Pancreas (tissue), 10 donors: ENCODE measurements around the gene C10orf71. TPM values are rescaled to one million over a fixed set of nuclear protein-coding genes. Genes with fewer than 3 reads are reported as not detected.

Experiments
- ATAC-seq, 4 donors: fragments of 200-7000 bp; cut with Tn5 transposase; one replicate each; pipeline versions ENCODE4 v1.8.0 to v1.9.1; 2020; ENCODE audit warnings: mild to moderate bottlenecking in 4 of 4, moderate library complexity in 4 of 4
- DNase-seq, 6 donors: peaks; one replicate each; pipeline ENCODE4 v3.0.0-alpha.2; 2020
- FAIRE-seq: peaks from 2 replicates; lab custom pipeline; 2012; peaks lifted over from hg19 to GRCh38; lab: Jason Lieb, UNC
- H3K27ac ChIP-seq, 4 donors: fragments of 200-600 bp; sonication (generic); 1 replicate in 3 of 4; 2 replicates in 1 of 4; pipeline versions ENCODE4 v1.5.0 to v1.8.0; 2020
- H3K27me3 ChIP-seq, 4 donors: fragments of 200-600 bp; one replicate each; pipeline ENCODE4 v1.8.0; 2021
- H3K36me3 ChIP-seq, 3 donors: fragments of 200-600 bp; sonication (generic) in 1 of 3; one replicate each; pipeline versions ENCODE4 v1.5.0 to v1.8.0; 2020 to 2021
- H3K4me1 ChIP-seq, 3 donors: fragments of 200-600 bp; one replicate each; pipeline ENCODE4 v1.8.0; 2021
- H3K4me3 ChIP-seq, 4 donors: fragments of 200-600 bp; sonication (generic) in 2 of 4; one replicate each; pipeline versions ENCODE4 v1.5.0 to v1.8.0; 2020 to 2021
- H3K9me3 ChIP-seq, 4 donors: fragments of 200-600 bp; one replicate each; pipeline ENCODE4 v1.8.0; 2021
- CTCF ChIP-seq, 4 donors: fragments of 200-600 bp; sonication (generic) in 3 of 4; IDR thresholded peaks; one replicate each; pipeline versions ENCODE4 v1.5.0 to v1.8.0; 2021; ENCODE audit warnings: antibody characterized with exemption in 4 of 4
- WGBS, 2 donors: extraction: QIAGEN DNeasy Blood & Tissue Kit; methylation state at CpG; one replicate each; pipeline ENCODE4 v1.1.7; 2013; 5-methylcytosine and 5-hydroxymethylcytosine counted together
- intact Hi-C, 3 donors: fragments of 100-400 bp; cut with DNase I; formaldehyde crosslinking; loops; one replicate each; pipeline versions ENCODE4 v1.11.1 to v1.14.2; 2022
- polyA plus RNA-seq, 2 donors: library from polyadenylated mRNA; stranded (reverse); fragments of 200-250 nt; gene quantifications; one replicate each; pipeline ENCODE4 v1.2.3, GENCODE V29; 2013
- total RNA-seq, 6 donors: library from RNA; stranded (reverse); fragmentation: NEBNext Ultra II Directional in 4 of 6; extraction: Animal tissue kit (Norgen Biotek cat#: 25700) in 4 of 6; gene quantifications; one replicate each; pipeline versions ENCODE4 v1.2.1 to v1.2.4, GENCODE V29; 2021 to 2023
- donor health status: healthy with polysubstance abuse.
- donor health status: DM: no; HTN: no; CAD: no; lungs with moderate emphysema.
- donor health status: DM: no; HTN: no; CAD: no.
- donor health status: control.
- donor health status: control.
- donor health status: Bipolar disorder and iron deficiency.
- donor health status: DM: yes; HTN: yes; CAD: no.
- donor health status: DM: no; HTN: no; CAD: no.
- donor health status: DM: no; HTN: no; CAD: no.
- donor health status: DM: yes; HTN: yes; CAD: no.

The C10orf71 gene
- total and polyA plus RNA-seq, 8 donors, result 0.07 to 2.6 (median 0.50) TPM

GRCh38 chr10:49273082-49273465 lies 25.9 kb upstream of the C10orf71 start:
- H3K36me3 ChIP-seq, result no peaks in the 10 kb centered on the region
- DNase-seq (no peak), ATAC-seq (peak in 2 of 4 donors; percentile 41 to 50), FAIRE-seq (no peak)
- intact Hi-C loops, result no loop called here
- H3K27me3 ChIP-seq, result no peaks in the 10 kb centered on the region
- H3K9me3 ChIP-seq, result no peaks in the 10 kb centered on the region
- H3K4me3 ChIP-seq, result no peak overlapping the region
- H3K4me1 ChIP-seq, result no peaks in the 10 kb centered on the region
- H3K27ac ChIP-seq, result no peak overlapping the region
- WGBS, 2 donors, result 92 to 97% methylated on average over 1 of the region's 1 CpG
- TF ChIP-seq CTCF (IDR thresholded peaks at IDR 0.05), result no peak

- intact Hi-C loops, result no loop called here
- no peak for ATAC-seq
These were observed 25.3 kb upstream of the C10orf71 start for GRCh38 chr10:49273626-49274025.

GRCh38 chr10:49274886-49275285 lies 24.1 kb upstream of the C10orf71 start:
- Histone ChIP-seq H3K27ac (no peak overlapping the region), H3K27me3 (peaks cover 0 to 2% (median 0%) of the 10 kb centered on the region in 4 donors), H3K4me3 (no peak overlapping the region), H3K36me3 (no peaks in the 10 kb centered on the region), H3K9me3 (no peaks in the 10 kb centered on the region), H3K4me1 (no peaks in the 10 kb centered on the region)
- WGBS, 2 donors, result 57 to 65% methylated on average over 6 of the region's 6 CpGs
- TF ChIP-seq CTCF (IDR thresholded peaks at IDR 0.05), result no peak
- ATAC-seq, result no peak
- intact Hi-C loops, result no loop called here
- FAIRE-seq, result no peak
- DNase-seq, result no peak

More at GRCh38 chr10:49273626-49274025, 25.3 kb upstream of the C10orf71 start:
- no peak overlapping the region for H3K4me3 ChIP-seq
- H3K27ac ChIP-seq, result no peak overlapping the region
- 90 to 91% methylated on average over 8 of the region's 8 CpGs for WGBS, 2 donors
- FAIRE-seq (no peak), DNase-seq (no peak)
- TF ChIP-seq CTCF (IDR thresholded peaks at IDR 0.05), result no peak
- no peaks in the 10 kb centered on the region for H3K36me3 ChIP-seq
- H3K4me1 ChIP-seq, result no peaks in the 10 kb centered on the region
- H3K27me3 ChIP-seq, result no peaks in the 10 kb centered on the region
- H3K9me3 ChIP-seq, result no peaks in the 10 kb centered on the region

GRCh38 chr10:49275896-49276295 lies 23.1 kb upstream of the C10orf71 start:
- H3K27me3 ChIP-seq, result peaks cover 0 to 6% (median 0%) of the 10 kb centered on the region in 4 donors
- no peaks in the 10 kb centered on the region for H3K36me3 ChIP-seq

More at GRCh38 chr10:49275896-49276295, 23.1 kb upstream of the C10orf71 start:
- DNase-seq, result no peak
- Histone ChIP-seq H3K4me3 (no peak overlapping the region), H3K4me1 (no peaks in the 10 kb centered on the region), H3K27ac (no peak overlapping the region), H3K9me3 (no peaks in the 10 kb centered on the region)
- no peak for TF ChIP-seq CTCF (IDR thresholded peaks at IDR 0.05)
- FAIRE-seq, result no peak
- WGBS, 2 donors, result 85 to 92% methylated on average over 4 of the region's 4 CpGs
- intact Hi-C loops, result no loop called here
- ATAC-seq, result no peak
